Measurements from ENCODE around the gene TENT4A.

TENT4A gene

GRCh38 chr5:6734243-6734700, 21.0 kb downstream of the TENT4A start:
- no peak for ATAC-seq

- no peak for ATAC-seq
Measured at GRCh38 chr5:6734781-6735180, 21.5 kb downstream of the TENT4A start.

GRCh38 chr5:6736106-6736505, 22.9 kb downstream of the TENT4A start:
- no peak for ATAC-seq

- ATAC-seq = no peak
Measured at GRCh38 chr5:6736524-6737042, 23.4 kb downstream of the TENT4A start.

GRCh38 chr5:6737043-6737941, 24.1 kb downstream of the TENT4A start:
- peak; percentile 82 to 89 for ATAC-seq

GRCh38 chr5:6739603-6740002, 26.4 kb downstream of the TENT4A start:
- no peak for ATAC-seq

- no peak for ATAC-seq
Measured at GRCh38 chr5:6740586-6741150, 27.4 kb downstream of the TENT4A start.

GRCh38 chr5:6742081-6742758, 29.0 kb downstream of the TENT4A start:
- no peak for ATAC-seq

GRCh38 chr5:6743161-6743560, 29.9 kb downstream of the TENT4A start:
- ATAC-seq = no peak

GRCh38 chr5:6744841-6745705, 31.8 kb downstream of the TENT4A start:
- ATAC-seq = no peak

GRCh38 chr5:6745706-6746222, 32.5 kb downstream of the TENT4A start:
- ATAC-seq = peak; percentile 51 to 63

GRCh38 chr5:6746244-6746643, 33.0 kb downstream of the TENT4A start:
- no peak for ATAC-seq

- ATAC-seq = no peak
Measured at GRCh38 chr5:6747103-6747502, 33.9 kb downstream of the TENT4A start.

- no peak for ATAC-seq
Measured at GRCh38 chr5:6748142-6748541, 34.9 kb downstream of the TENT4A start.

GRCh38 chr5:6749026-6749716, 35.9 kb downstream of the TENT4A start:
- ATAC-seq = no peak

GRCh38 chr5:6750142-6750840, 37.1 kb downstream of the TENT4A start:
- no peak for ATAC-seq

GRCh38 chr5:6750951-6751685, 37.9 kb downstream of the TENT4A start:
- ATAC-seq = no peak

- no peak for ATAC-seq
Measured at GRCh38 chr5:6752236-6752635, 39.0 kb downstream of the TENT4A start.

- ATAC-seq = no peak
Measured at GRCh38 chr5:6752782-6753181, 39.5 kb downstream of the TENT4A start.

- ATAC-seq = no peak
Measured at GRCh38 chr5:6753851-6754250, 40.6 kb downstream of the TENT4A start.

Measured in activated CD4-positive, CD25-positive, alpha-beta regulatory T cell treated with anti-CD3 and anti-CD28 coated beads, Interleukin-2, amount 50 U/mL, for 24 hours (primary cell).